ENCODE results near the gene QKI. TPM values are rescaled to one million over a fixed set of nuclear protein-coding genes. Genes with fewer than 3 reads are reported as not detected.

Gene QKI
- total RNA-seq, 1 donor from 2014 or later = 290 TPM

DNA sequence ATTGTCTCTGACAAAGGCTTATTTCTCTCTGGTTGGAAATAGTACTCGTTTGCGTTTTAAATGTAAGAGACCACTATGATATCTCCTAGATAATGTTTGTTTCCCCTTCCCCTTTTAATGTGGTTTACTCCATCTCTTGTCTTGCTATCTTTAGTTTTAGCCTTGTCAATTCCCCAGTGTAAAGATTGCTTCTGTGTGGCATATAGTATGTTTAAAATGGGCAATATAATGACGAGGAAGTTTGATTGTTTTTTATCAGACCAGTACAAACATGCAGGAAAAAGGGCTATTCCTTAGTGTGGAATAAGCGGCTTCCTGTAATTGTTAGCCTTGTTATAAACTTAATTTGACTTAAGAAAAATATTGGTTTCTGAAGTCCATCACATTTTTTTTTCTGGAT lies 3.1 kb downstream of the QKI start:
- Mint-ChIP-seq H3K4me1 (ENCODE audit: unreplicated experiment) (peaks cover 51% of the 10 kb centered on the region), H3K27ac (ENCODE audit: unreplicated experiment) (peak overlapping the region; percentile 86), H3K9me3 (ENCODE audit: unreplicated experiment) (no peaks in the 10 kb centered on the region), H3K4me3 (ENCODE audit: unreplicated experiment) (peak overlapping the region; percentile 91), H3K36me3 (ENCODE audit: unreplicated experiment) (peaks cover 7% of the 10 kb centered on the region), H3K27me3 (ENCODE audit: unreplicated experiment) (no peaks in the 10 kb centered on the region)
- TF ChIP-seq, protein P1, sequence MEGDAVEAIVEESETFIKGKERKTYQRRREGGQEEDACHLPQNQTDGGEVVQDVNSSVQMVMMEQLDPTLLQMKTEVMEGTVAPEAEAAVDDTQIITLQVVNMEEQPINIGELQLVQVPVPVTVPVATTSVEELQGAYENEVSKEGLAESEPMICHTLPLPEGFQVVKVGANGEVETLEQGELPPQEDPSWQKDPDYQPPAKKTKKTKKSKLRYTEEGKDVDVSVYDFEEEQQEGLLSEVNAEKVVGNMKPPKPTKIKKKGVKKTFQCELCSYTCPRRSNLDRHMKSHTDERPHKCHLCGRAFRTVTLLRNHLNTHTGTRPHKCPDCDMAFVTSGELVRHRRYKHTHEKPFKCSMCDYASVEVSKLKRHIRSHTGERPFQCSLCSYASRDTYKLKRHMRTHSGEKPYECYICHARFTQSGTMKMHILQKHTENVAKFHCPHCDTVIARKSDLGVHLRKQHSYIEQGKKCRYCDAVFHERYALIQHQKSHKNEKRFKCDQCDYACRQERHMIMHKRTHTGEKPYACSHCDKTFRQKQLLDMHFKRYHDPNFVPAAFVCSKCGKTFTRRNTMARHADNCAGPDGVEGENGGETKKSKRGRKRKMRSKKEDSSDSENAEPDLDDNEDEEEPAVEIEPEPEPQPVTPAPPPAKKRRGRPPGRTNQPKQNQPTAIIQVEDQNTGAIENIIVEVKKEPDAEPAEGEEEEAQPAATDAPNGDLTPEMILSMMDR (IDR thresholded peaks at IDR 0.05) = no peak
- no peak for DNase-seq (ENCODE audit: extremely low spot score, unreplicated experiment)

DNA sequence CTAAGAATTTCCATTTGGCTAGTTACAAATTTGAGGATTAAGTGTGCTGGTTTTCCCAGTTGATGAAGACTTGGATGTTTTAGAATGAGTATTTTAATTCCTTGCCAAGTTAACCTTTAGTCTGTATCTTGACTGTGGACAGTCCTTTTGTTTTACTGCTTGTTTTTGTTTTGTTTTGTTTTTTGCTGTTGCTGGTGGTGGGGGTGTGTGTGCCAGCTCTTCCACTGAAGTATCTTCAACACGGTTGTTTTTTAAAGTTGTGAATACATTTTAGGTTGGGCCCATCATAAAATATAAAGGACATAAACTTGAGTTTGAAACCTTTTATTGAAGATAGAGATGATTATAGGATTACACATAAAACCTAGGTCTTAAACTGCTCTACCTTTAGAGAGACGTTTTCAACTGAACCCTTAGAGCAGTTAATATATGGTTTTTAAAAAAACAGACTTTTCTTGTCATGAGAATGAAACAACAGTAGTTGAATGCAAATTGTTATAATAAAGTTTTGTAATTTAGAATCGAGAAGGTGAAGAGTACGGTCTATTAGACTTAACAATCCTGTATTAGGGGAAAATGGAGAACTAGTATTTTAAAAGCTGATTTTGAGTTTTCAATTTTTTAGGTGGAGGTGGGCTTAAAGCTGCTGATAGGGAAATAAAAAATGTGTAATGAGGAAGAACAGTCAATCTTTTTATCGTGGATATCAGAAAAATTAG lies 4.0 kb downstream of the QKI start:
- no peaks in the 10 kb centered on the region for H3K27me3 Mint-ChIP-seq (ENCODE audit: unreplicated experiment)
- peaks cover 54% of the 10 kb centered on the region for H3K4me1 Mint-ChIP-seq (ENCODE audit: unreplicated experiment)
- TF ChIP-seq, protein P1 (IDR thresholded peaks at IDR 0.05) = no peak
- no peak for DNase-seq (ENCODE audit: extremely low spot score, unreplicated experiment)
- peak overlapping the region; percentile 89 for H3K27ac Mint-ChIP-seq (ENCODE audit: unreplicated experiment)
- peaks cover 7% of the 10 kb centered on the region for H3K36me3 Mint-ChIP-seq (ENCODE audit: unreplicated experiment)
- H3K9me3 Mint-ChIP-seq (ENCODE audit: unreplicated experiment) = no peaks in the 10 kb centered on the region
- H3K4me3 Mint-ChIP-seq (ENCODE audit: unreplicated experiment) = peak overlapping the region; percentile 84

DNA sequence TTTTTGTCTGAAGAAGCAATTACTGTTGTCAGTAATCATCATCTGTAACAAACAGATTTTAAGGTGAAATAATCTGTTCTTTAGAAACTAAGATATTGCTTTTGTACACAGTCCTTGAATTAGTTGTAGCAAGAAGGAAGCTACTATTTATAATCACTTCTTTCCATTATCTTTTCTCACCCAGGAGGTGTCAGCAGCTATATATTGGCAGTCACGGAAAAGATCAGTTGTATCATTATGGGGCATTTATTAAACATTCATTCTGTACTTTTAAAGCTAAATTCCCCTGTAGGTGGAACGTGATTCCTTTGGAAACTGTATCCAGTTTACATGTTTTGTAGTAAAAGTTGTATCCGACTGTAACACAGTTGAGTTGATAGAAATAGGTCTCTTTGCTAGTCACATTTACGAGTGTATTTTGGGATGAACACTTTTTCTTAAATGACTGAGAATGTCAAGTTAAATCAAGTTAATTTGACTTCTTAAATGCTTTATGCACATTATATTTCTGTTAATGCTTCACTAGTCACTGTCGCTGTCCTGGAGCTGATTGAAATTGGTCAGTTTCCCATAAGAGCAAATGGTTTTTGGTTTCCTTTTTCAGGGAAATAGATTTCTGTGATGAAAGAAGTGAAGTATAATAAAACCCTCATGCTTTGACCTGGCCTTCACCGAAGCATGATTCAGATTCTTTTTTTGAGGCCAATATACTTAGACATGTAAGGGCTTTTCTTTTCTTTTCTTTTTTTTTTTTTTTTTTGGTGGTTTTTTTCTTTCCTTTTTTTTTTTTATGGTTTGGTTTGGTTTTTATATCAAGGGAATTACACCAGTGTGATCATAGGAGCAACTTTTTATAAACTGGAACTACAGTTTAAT lies 5.1 kb downstream of the QKI start:
- TF ChIP-seq, protein P1 (IDR thresholded peaks at IDR 0.05) = no peak
- Mint-ChIP-seq H3K27ac (ENCODE audit: unreplicated experiment) (peak overlapping the region; percentile 89), H3K4me1 (ENCODE audit: unreplicated experiment) (peaks cover 66% of the 10 kb centered on the region), H3K27me3 (ENCODE audit: unreplicated experiment) (no peaks in the 10 kb centered on the region), H3K36me3 (ENCODE audit: unreplicated experiment) (peaks cover 7% of the 10 kb centered on the region), H3K4me3 (ENCODE audit: unreplicated experiment) (peak overlapping the region; percentile 84), H3K9me3 (ENCODE audit: unreplicated experiment) (no peaks in the 10 kb centered on the region)
- DNase-seq (ENCODE audit: extremely low spot score, unreplicated experiment) = no peak

DNA sequence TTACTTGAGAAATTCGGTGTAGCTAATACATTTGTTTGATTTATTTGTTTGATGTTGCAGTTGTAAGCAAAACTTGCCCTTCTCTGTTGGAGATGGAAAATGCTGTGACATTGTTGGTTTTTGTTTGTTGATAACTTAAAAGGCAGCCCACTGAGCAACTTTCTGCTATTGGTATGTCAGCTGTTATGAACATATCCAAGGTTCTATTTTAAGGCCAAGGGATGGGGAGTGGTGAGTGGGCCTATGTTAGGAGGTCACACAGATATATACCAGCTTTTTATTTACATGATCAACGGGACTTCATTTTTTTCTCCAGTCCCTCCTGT lies 5.7 kb downstream of the QKI start:
- H3K36me3 Mint-ChIP-seq (ENCODE audit: unreplicated experiment) = peaks cover 7% of the 10 kb centered on the region
- H3K9me3 Mint-ChIP-seq (ENCODE audit: unreplicated experiment) = no peaks in the 10 kb centered on the region
- H3K4me1 Mint-ChIP-seq (ENCODE audit: unreplicated experiment) = peaks cover 72% of the 10 kb centered on the region
- peak overlapping the region; percentile 89 for H3K27ac Mint-ChIP-seq (ENCODE audit: unreplicated experiment)
- peak overlapping the region; percentile 84 for H3K4me3 Mint-ChIP-seq (ENCODE audit: unreplicated experiment)
- H3K27me3 Mint-ChIP-seq (ENCODE audit: unreplicated experiment) = no peaks in the 10 kb centered on the region
- DNase-seq (ENCODE audit: extremely low spot score, unreplicated experiment) = no peak
- TF ChIP-seq, protein P1 (IDR thresholded peaks at IDR 0.05) = no peak

DNA sequence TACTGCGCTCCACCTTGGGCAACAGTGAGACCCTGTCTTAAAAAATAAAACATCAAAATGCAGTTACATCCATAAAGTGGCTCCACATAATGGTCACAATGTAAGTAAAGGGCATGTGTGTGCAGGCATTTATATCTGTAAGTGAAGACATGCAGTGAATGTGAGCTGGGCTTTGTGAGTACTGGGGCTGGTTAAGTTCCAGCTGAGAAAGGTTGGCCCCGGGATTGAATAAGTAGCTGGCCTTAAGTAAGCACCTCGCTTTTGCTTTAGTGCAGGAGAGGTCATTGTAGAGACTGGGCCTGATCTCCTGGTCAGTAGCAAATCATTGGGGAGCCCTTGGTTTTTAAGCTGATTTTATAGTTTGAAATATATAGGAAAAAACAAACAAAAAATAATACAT lies 8.0 kb downstream of the QKI start:
- no peaks in the 10 kb centered on the region for H3K27me3 Mint-ChIP-seq (ENCODE audit: unreplicated experiment)
- peaks cover 4% of the 10 kb centered on the region for H3K36me3 Mint-ChIP-seq (ENCODE audit: unreplicated experiment)
- peaks cover 91% of the 10 kb centered on the region for H3K4me1 Mint-ChIP-seq (ENCODE audit: unreplicated experiment)
- H3K27ac Mint-ChIP-seq (ENCODE audit: unreplicated experiment) = no peak overlapping the region
- TF ChIP-seq, protein P1 (IDR thresholded peaks at IDR 0.05) = no peak
- no peaks in the 10 kb centered on the region for H3K9me3 Mint-ChIP-seq (ENCODE audit: unreplicated experiment)
- H3K4me3 Mint-ChIP-seq (ENCODE audit: unreplicated experiment) = no peak overlapping the region
- DNase-seq (ENCODE audit: extremely low spot score, unreplicated experiment) = no peak

All from osteocyte (in vitro differentiated cells).